ENCODE measurements around the gene COL5A3. TPM values are rescaled to one million over a fixed set of nuclear protein-coding genes. Genes with fewer than 3 reads are reported as not detected.

The COL5A3 gene
- not detected for total RNA-seq
- polyA plus RNA-seq: not detected
- total RNA-seq: 0 to 0.09 (median 0.03) reads per million in 6 experiments

- Mint-ChIP-seq H3K9me3 (peaks cover 0 to 7% (median 0%) of the 10 kb centered on the region in 9 donors), H3K27ac (peak within 1 kb of the TSS in 1 of 10 donors; percentile 52)
Measured at GRCh38 chr19:10010247-10010691, at the start of gene COL5A3. Gene COL5A3 (minus strand): TSS chr19:10010504. CDS start chr19:10010385, 119 bp downstream.

GRCh38 chr19:10052602-10053360 lies 42.5 kb upstream of the COL5A3 start:
- Mint-ChIP-seq H3K27ac (no peak overlapping the region), H3K36me3 (no peaks in the 10 kb centered on the region), H3K27me3 (peaks cover 0 to 4% (median 0%) of the 10 kb centered on the region in 5 donors), H3K9me3 (no peaks in the 10 kb centered on the region), H3K4me3 (no peak overlapping the region), H3K4me1 (peaks cover 0 to 7% (median 2%) of the 10 kb centered on the region in 4 donors)
- DNase-seq (no peak), ATAC-seq (no peak)
- POLR2A ChIA-PET: interaction anchor here (0.6 kb wide), 1 partner anchor 49 kb away, joined by 3 read pairs; no protein-coding TSS in a partner anchor

More at GRCh38 chr19:10010247-10010691, at the start of gene COL5A3:
- peaks cover 41 to 82% (median 61%) of the 10 kb centered on the region in 5 donors for H3K27me3 Mint-ChIP-seq
- H3K4me1 Mint-ChIP-seq: peaks cover 11 to 20% (median 15%) of the 10 kb centered on the region in 4 donors
- H3K4me3 Mint-ChIP-seq: peak within 1 kb of the TSS in 7 of 10 donors; percentile 23 to 69 (median 61)
- H3K36me3 Mint-ChIP-seq: peaks cover 0 to 15% (median 10%) of the 10 kb centered on the region in 3 donors
- POLR2A ChIA-PET: no interaction called here
- no peak for ATAC-seq
- DNase-seq: no peak

- POLR2A ChIA-PET: no interaction called here
- Mint-ChIP-seq H3K27ac (peak overlapping the region in 1 of 10 donors; percentile 63), H3K27me3 (peaks cover 4 to 18% (median 7%) of the 10 kb centered on the region in 5 donors), H3K4me3 (no peak overlapping the region), H3K9me3 (peaks cover 0 to 18% (median 1%) of the 10 kb centered on the region in 9 donors), H3K4me1 (no peaks in the 10 kb centered on the region), H3K36me3 (peaks cover 0 to 7% (median 0%) of the 10 kb centered on the region in 3 donors)
- DNase-seq (no peak), ATAC-seq (no peak)
Measured at GRCh38 chr19:10049626-10050025, 39.3 kb upstream of the COL5A3 start.

DNA sequence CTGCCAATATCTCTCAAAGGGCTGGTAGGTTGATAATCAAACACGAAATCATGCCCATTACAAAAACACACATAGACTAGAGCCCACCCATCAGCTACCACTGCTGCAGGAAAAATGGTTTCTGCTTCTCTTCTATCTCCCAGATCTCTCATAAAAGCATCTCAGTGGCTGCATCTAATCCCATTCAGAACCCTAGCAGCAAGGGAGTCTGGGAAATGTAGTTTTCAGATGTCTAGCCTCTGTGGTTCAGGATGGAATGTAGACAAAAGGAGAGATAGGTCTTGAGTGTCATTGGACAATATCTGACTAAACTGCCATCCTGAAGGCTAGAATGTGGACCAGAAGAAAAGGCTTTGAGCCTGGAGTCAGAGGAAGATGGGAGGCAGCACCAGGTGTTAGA lies 35.1 kb upstream of the COL5A3 start:
- no peak overlapping the region for H3K27ac Mint-ChIP-seq
- peaks cover 2 to 43% (median 8%) of the 10 kb centered on the region in 3 donors for H3K36me3 Mint-ChIP-seq
- DNase-seq (no peak), ATAC-seq (no peak)
- H3K9me3 Mint-ChIP-seq: peaks cover 2 to 59% (median 21%) of the 10 kb centered on the region in 9 donors
- H3K4me3 Mint-ChIP-seq: no peak overlapping the region
- POLR2A ChIA-PET: no interaction called here
- H3K27me3 Mint-ChIP-seq: peaks cover 16 to 54% (median 26%) of the 10 kb centered on the region in 5 donors
- no peaks in the 10 kb centered on the region for H3K4me1 Mint-ChIP-seq

- POLR2A ChIA-PET: no interaction called here
- Mint-ChIP-seq H3K36me3 (peaks cover 2 to 43% (median 8%) of the 10 kb centered on the region in 3 donors), H3K4me1 (no peaks in the 10 kb centered on the region), H3K9me3 (peaks cover 2 to 60% (median 21%) of the 10 kb centered on the region in 9 donors), H3K27me3 (peaks cover 16 to 56% (median 26%) of the 10 kb centered on the region in 5 donors), H3K4me3 (no peak overlapping the region), H3K27ac (no peak overlapping the region)
- DNase-seq: no peak
- ATAC-seq: no peak
Measured at GRCh38 chr19:10044390-10044789, 34.1 kb upstream of the COL5A3 start.

- Mint-ChIP-seq H3K27me3 (peaks cover 18 to 66% (median 31%) of the 10 kb centered on the region in 5 donors), H3K36me3 (peaks cover 2 to 43% (median 8%) of the 10 kb centered on the region in 3 donors), H3K4me3 (no peak overlapping the region), H3K27ac (no peak overlapping the region), H3K9me3 (peaks cover 2 to 64% (median 21%) of the 10 kb centered on the region in 9 donors), H3K4me1 (no peaks in the 10 kb centered on the region)
- DNase-seq: peak in 3 of 10 donors; percentile 1 to 30 (median 25)
- POLR2A ChIA-PET: interaction anchor here (0.6 kb wide), 1 partner anchor 434 kb away, joined by 5 read pairs; no protein-coding TSS in a partner anchor
- no peak for ATAC-seq
Measured at GRCh38 chr19:10043286-10043927, 33.1 kb upstream of the COL5A3 start.

DNA sequence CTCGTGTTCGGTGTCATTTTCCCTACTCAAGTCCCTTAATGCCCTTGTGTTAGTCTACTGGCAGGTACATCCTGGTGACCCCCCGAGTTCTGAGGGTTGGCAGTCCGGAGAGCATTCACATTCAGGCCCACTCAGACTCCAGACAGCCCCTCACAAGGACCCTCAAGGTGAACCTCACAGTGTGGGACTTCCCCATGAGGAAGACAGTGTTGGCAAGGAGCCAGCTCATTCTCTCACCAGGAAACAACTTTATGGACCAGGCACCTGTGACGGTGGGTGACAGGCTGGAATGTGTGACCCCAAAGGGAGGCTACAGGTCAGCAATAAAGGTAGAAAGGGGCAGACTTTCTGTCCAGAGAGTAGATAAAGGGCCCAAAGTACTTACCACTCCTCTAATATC lies 27.5 kb upstream of the COL5A3 start:
- POLR2A ChIA-PET: no interaction called here
- H3K27ac Mint-ChIP-seq: no peak overlapping the region
- ATAC-seq: no peak
- H3K4me1 Mint-ChIP-seq: no peaks in the 10 kb centered on the region
- H3K36me3 Mint-ChIP-seq: peaks cover 2 to 21% (median 3%) of the 10 kb centered on the region in 3 donors
- H3K4me3 Mint-ChIP-seq: no peak overlapping the region
- no peak for DNase-seq
- H3K27me3 Mint-ChIP-seq: peaks cover 13 to 44% (median 28%) of the 10 kb centered on the region in 5 donors
- peaks cover 0 to 29% (median 16%) of the 10 kb centered on the region in 9 donors for H3K9me3 Mint-ChIP-seq

- peaks cover 0 to 25% (median 15%) of the 10 kb centered on the region in 9 donors for H3K9me3 Mint-ChIP-seq
- no peaks in the 10 kb centered on the region for H3K4me1 Mint-ChIP-seq
- H3K27me3 Mint-ChIP-seq: peaks cover 17 to 44% (median 32%) of the 10 kb centered on the region in 5 donors
- DNase-seq: no peak
- no peak overlapping the region for H3K27ac Mint-ChIP-seq
- no peak overlapping the region for H3K4me3 Mint-ChIP-seq
- peaks cover 2 to 17% (median 3%) of the 10 kb centered on the region in 3 donors for H3K36me3 Mint-ChIP-seq
- no peak for ATAC-seq
- POLR2A ChIA-PET: no interaction called here
Measured at GRCh38 chr19:10037367-10037766, 27.1 kb upstream of the COL5A3 start.

DNA sequence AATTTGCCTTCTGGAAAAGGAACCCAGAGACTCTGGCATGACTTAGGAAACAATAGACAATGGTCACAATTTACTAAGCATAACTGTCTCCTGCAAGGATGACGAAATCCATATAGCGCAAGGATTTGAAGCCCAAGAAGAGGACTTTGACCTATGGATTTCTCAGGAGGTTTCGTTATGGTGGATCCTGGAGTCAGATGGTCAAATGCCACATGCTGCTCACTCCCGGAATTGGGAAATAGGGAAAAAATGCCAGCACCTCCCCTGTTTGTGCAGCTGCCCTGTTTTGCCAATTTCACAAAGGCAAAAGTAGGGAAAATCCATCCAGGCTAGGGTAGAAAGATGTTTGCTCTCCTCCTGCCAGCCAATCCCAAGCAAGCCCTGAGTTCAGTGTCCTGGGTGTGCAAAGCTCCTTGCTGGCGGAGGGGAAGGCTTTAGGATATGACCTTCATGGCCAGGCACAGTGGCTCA lies 26.3 kb upstream of the COL5A3 start:
- no peak overlapping the region for H3K27ac Mint-ChIP-seq
- POLR2A ChIA-PET: no interaction called here
- H3K36me3 Mint-ChIP-seq: peaks cover 0 to 12% (median 3%) of the 10 kb centered on the region in 3 donors
- H3K4me3 Mint-ChIP-seq: no peak overlapping the region
- ATAC-seq (no peak), DNase-seq (no peak)
- H3K4me1 Mint-ChIP-seq: peaks cover 0 to 1% (median 0%) of the 10 kb centered on the region in 4 donors
- H3K9me3 Mint-ChIP-seq: peaks cover 0 to 18% (median 9%) of the 10 kb centered on the region in 9 donors
- H3K27me3 Mint-ChIP-seq: peaks cover 20 to 43% (median 30%) of the 10 kb centered on the region in 5 donors

DNA sequence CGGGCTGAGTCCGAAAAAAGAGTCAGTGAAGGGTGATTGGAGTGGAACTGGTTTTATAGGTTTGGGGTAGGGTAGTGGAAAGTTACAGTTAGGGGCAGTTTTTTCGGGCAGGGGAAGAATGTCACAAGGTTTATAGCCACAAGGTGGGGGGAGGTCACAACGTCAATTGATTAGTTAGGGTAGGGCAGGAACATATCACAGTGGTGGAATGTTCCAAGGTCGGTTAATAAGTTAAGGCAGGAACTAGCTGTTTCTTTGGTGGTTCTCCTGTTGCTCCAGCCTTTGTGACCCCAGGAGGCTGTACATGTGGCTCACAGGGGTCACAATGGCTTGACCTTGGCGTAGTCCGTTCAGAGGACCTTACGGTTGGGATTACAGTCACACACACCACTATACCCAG lies 23.3 kb upstream of the COL5A3 start:
- Mint-ChIP-seq H3K4me1 (peaks cover 0 to 1% (median 0%) of the 10 kb centered on the region in 4 donors), H3K36me3 (no peaks in the 10 kb centered on the region), H3K27me3 (peaks cover 17 to 24% (median 21%) of the 10 kb centered on the region in 5 donors), H3K9me3 (peaks cover 0 to 2% (median 0%) of the 10 kb centered on the region in 9 donors), H3K4me3 (no peak overlapping the region), H3K27ac (no peak overlapping the region)
- no peak for DNase-seq
- ATAC-seq: no peak
- POLR2A ChIA-PET: no interaction called here

- H3K27me3 Mint-ChIP-seq: peaks cover 9 to 22% (median 16%) of the 10 kb centered on the region in 5 donors
- DNase-seq (peak; percentile 44 to 79 (median 67)), ATAC-seq (peak; percentile 62 to 92)
- POLR2A ChIA-PET: interaction anchor here (1.1 kb wide), 1 partner anchor 96 kb away, joined by 3 read pairs; no protein-coding TSS in a partner anchor
- H3K27ac Mint-ChIP-seq: no peak overlapping the region
- H3K4me1 Mint-ChIP-seq: peaks cover 0 to 8% (median 2%) of the 10 kb centered on the region in 4 donors
- no peak overlapping the region for H3K4me3 Mint-ChIP-seq
- no peaks in the 10 kb centered on the region for H3K36me3 Mint-ChIP-seq
- H3K9me3 Mint-ChIP-seq: no peaks in the 10 kb centered on the region
Measured at GRCh38 chr19:10027158-10027997, 17.1 kb upstream of the COL5A3 start.

- POLR2A ChIA-PET: no interaction called here
- H3K4me3 Mint-ChIP-seq: no peak overlapping the region
Measured at GRCh38 chr19:10026744-10027143, 16.4 kb upstream of the COL5A3 start.

More at GRCh38 chr19:10026744-10027143, 16.4 kb upstream of the COL5A3 start:
- Mint-ChIP-seq H3K4me1 (peaks cover 0 to 8% (median 1%) of the 10 kb centered on the region in 4 donors), H3K9me3 (no peaks in the 10 kb centered on the region), H3K36me3 (no peaks in the 10 kb centered on the region), H3K27me3 (peaks cover 6 to 18% (median 9%) of the 10 kb centered on the region in 5 donors), H3K27ac (no peak overlapping the region)
- ATAC-seq (no peak), DNase-seq (no peak)
